H1 (cell line): Measurements from ENCODE around the gene GLOD4. TPM values are rescaled to one million over a fixed set of nuclear protein-coding genes. Genes with fewer than 3 reads are reported as not detected.

Experiments
- CTCF ChIA-PET: fragments of 300-600 bp; sonication (Branson Sonifier 250); formaldehyde crosslinking; loops from one replicate; lab custom pipeline; 2021; ENCODE audit not compliant: partially characterized antibody; lab: Charles Lee
- POLR2A ChIA-PET: fragments of 300-600 bp; sonication (Branson Sonifier 250); formaldehyde crosslinking; loops from one replicate; lab custom pipeline; 2021; ENCODE audit warnings: inconsistent platforms; ENCODE audit not compliant: partially characterized antibody; lab: Charles Lee
- DNase-seq, 2 experiments: peaks; one replicate each; pipeline versions ENCODE4 v3.0.0 to v3.0.0-alpha.2; 2010 to 2022; ENCODE audit warnings: low spot score in 2 of 2, low read depth in 1 of 2, mixed read lengths in 1 of 2
- FAIRE-seq: peaks from 2 replicates; lab custom pipeline; 2011; peaks lifted over from hg19 to GRCh38; lab: Jason Lieb, UNC
- H2AFZ ChIP-seq: 2 replicates; pipeline ENCODE4 v1.8.1; 2012; ENCODE audit warnings: low read length, inconsistent platforms
- H2AK5ac ChIP-seq: 2 replicates; pipeline ENCODE4 v1.6.1; 2013; ENCODE audit warnings: low read depth, low read length
- H2BK120ac ChIP-seq: replicated peaks from 2 replicates; pipeline ENCODE3; 2013; ENCODE audit warnings: low read depth, low read length, inconsistent platforms
- H2BK12ac ChIP-seq: 2 replicates; pipeline ENCODE4 v1.6.1; 2013; ENCODE audit warnings: low read depth, low read length
- H2BK15ac ChIP-seq: 2 replicates; pipeline ENCODE4 v1.6.1; 2013; ENCODE audit warnings: low read length
- H2BK20ac ChIP-seq: 2 replicates; pipeline ENCODE4 v1.6.1; 2013; ENCODE audit warnings: low read length
- H2BK5ac ChIP-seq: 2 replicates; pipeline ENCODE4 v1.6.1; 2013; ENCODE audit warnings: low read depth, low read length
- H3K14ac ChIP-seq: 2 replicates; pipeline ENCODE4 v1.6.1; 2013; ENCODE audit warnings: inconsistent platforms; ENCODE audit not compliant: insufficient read length
- H3K18ac ChIP-seq: 2 replicates; pipeline ENCODE4 v1.6.1; 2013; ENCODE audit warnings: low read length; ENCODE audit errors: extremely low read depth
- H3K23ac ChIP-seq: 2 replicates; pipeline ENCODE4 v1.6.1; 2013; ENCODE audit warnings: inconsistent platforms; ENCODE audit not compliant: insufficient read length
- H3K23me2 ChIP-seq: 2 replicates; pipeline ENCODE4 v1.6.1; 2013; ENCODE audit warnings: low read depth, low read length
- H3K27ac ChIP-seq: 2 replicates; pipeline ENCODE4 v1.6.1; 2011; ENCODE audit warnings: low read depth, low read length, inconsistent platforms
- H3K27me3 ChIP-seq, 4 experiments: replicated peaks in 1 of 4; 1 replicate in 1 of 4; 2 replicates in 3 of 4; pipeline versions ENCODE4 v1.6.1 to v1.8.1; 2011 to 2013; ENCODE audit warnings: low read length in 3 of 4, mild to moderate bottlenecking in 3 of 4, inconsistent platforms in 2 of 4, mixed read lengths in 2 of 4, moderate library complexity in 1 of 4; ENCODE audit not compliant: control insufficient read depth in 3 of 4, insufficient read depth in 3 of 4; ENCODE audit errors: extremely low read depth in 1 of 4
- H3K36me3 ChIP-seq, 4 experiments: 2 replicates each; pipeline versions ENCODE4 v1.6.1 to v1.8.1; 2011 to 2013; ENCODE audit warnings: mild to moderate bottlenecking in 4 of 4, low read length in 3 of 4, moderate library complexity in 2 of 4, control low read depth in 1 of 4, inconsistent platforms in 1 of 4; ENCODE audit not compliant: insufficient read depth in 4 of 4, control insufficient read depth in 2 of 4
- H3K4ac ChIP-seq: replicated peaks from 2 replicates; pipeline ENCODE3; 2013; ENCODE audit warnings: low read length, low read depth, mixed read lengths, inconsistent platforms; ENCODE audit not compliant: insufficient read length
- H3K4me1 ChIP-seq, 4 experiments: replicated peaks in 1 of 4; 1 replicate in 1 of 4; 2 replicates in 3 of 4; pipeline versions ENCODE4 v1.6.1 to v1.8.1; 2011 to 2013; ENCODE audit warnings: low read length in 3 of 4, inconsistent platforms in 2 of 4, mixed read lengths in 1 of 4; ENCODE audit not compliant: insufficient read depth in 4 of 4, control insufficient read depth in 3 of 4
- H3K4me2 ChIP-seq, 2 experiments: 2 replicates each; pipeline versions ENCODE4 v1.6.1 to v1.8.1; 2011 to 2013; ENCODE audit warnings: low read depth in 2 of 2, low read length in 2 of 2, control low read depth in 1 of 2, inconsistent platforms in 1 of 2, mild to moderate bottlenecking in 1 of 2; ENCODE audit not compliant: insufficient read depth in 1 of 2
- H3K4me3 ChIP-seq, 4 experiments: fragments of 200-600, 300-600 bp in 1 of 4; sonication (generic), shearing (Covaris generic), sonication (Bioruptor Twin) in 1 of 4; 2 replicates each; pipeline versions ENCODE4 v1.5.1 to v1.8.1; 2011 to 2016; ENCODE audit warnings: low read length in 4 of 4, low read depth in 3 of 4, control low read depth in 2 of 4, inconsistent platforms in 2 of 4, mild to moderate bottlenecking in 2 of 4, mixed read lengths in 1 of 4, moderate library complexity in 1 of 4; ENCODE audit not compliant: insufficient read depth in 2 of 4; ENCODE audit errors: extremely low read depth in 1 of 4
- H3K56ac ChIP-seq: replicated peaks from 2 replicates; pipeline ENCODE3; 2013; ENCODE audit warnings: low read depth, mild to moderate bottlenecking, mixed read lengths, low read length, inconsistent platforms; ENCODE audit not compliant: insufficient read length
- H3K79me1 ChIP-seq: 2 replicates; pipeline ENCODE4 v1.6.1; 2013; ENCODE audit warnings: low read depth, low read length, control low read depth
- H3K79me2 ChIP-seq, 2 experiments: 2 replicates each; pipeline versions ENCODE4 v1.6.1 to v1.8.1; 2012 to 2013; ENCODE audit warnings: low read length in 2 of 2, mild to moderate bottlenecking in 2 of 2, inconsistent platforms in 1 of 2; ENCODE audit not compliant: insufficient read depth in 2 of 2, control insufficient read depth in 1 of 2
- H3K9ac ChIP-seq, 4 experiments: replicated peaks in 1 of 4; 1 replicate in 1 of 4; 2 replicates in 3 of 4; pipeline versions ENCODE4 v1.6.1 to v1.8.1; 2011 to 2013; ENCODE audit warnings: low read depth in 3 of 4, low read length in 3 of 4, control low read depth in 2 of 4, mild to moderate bottlenecking in 2 of 4, moderate library complexity in 2 of 4, inconsistent platforms in 1 of 4; ENCODE audit errors: extremely low read depth in 1 of 4
- H3K9me3 ChIP-seq, 2 experiments: 2 replicates each; pipeline versions ENCODE4 v1.6.1 to v1.8.1; 2012 to 2013; ENCODE audit warnings: mild to moderate bottlenecking in 2 of 2, moderate library complexity in 2 of 2, control low read depth in 1 of 2, inconsistent platforms in 1 of 2, low read depth in 1 of 2, low read length in 1 of 2, mixed read lengths in 1 of 2; ENCODE audit not compliant: insufficient read depth in 2 of 2
- H4K20me1 ChIP-seq, 2 experiments: replicated peaks in 1 of 2; 2 replicates each; pipeline versions ENCODE3 to v1.8.1; 2011 to 2013; ENCODE audit warnings: inconsistent platforms in 2 of 2, low read length in 2 of 2, mild to moderate bottlenecking in 1 of 2; ENCODE audit not compliant: insufficient read depth in 2 of 2, control insufficient read depth in 1 of 2
- H4K5ac ChIP-seq: 2 replicates; pipeline ENCODE4 v1.6.1; 2013; ENCODE audit warnings: low read length, low read depth, mixed read lengths, inconsistent platforms; ENCODE audit not compliant: insufficient read length
- H4K8ac ChIP-seq: 2 replicates; pipeline ENCODE4 v1.8.0; 2013; ENCODE audit warnings: mild to moderate bottlenecking, moderate library complexity, low read length, inconsistent platforms; ENCODE audit not compliant: insufficient read depth; ENCODE audit errors: extremely low read depth
- H4K91ac ChIP-seq: replicated peaks from 2 replicates; pipeline ENCODE3; 2013; ENCODE audit warnings: low read length, mixed read lengths, inconsistent platforms; ENCODE audit not compliant: insufficient read length
- CREB1 ChIP-seq: IDR thresholded peaks from 2 replicates; pipeline ENCODE4 v1.6.1; 2012; ENCODE audit warnings: inconsistent platforms
- EP300 ChIP-seq, 2 experiments: IDR thresholded peaks; 1 replicate in 1 of 2; 2 replicates in 1 of 2; pipeline ENCODE4 v1.6.1; 2011 to 2012; ENCODE audit warnings: low read depth in 2 of 2, low read length in 2 of 2, mild to moderate bottlenecking in 2 of 2, borderline replicate concordance in 1 of 2, inconsistent platforms in 1 of 2, moderate library complexity in 1 of 2
- FOSL1 ChIP-seq: IDR thresholded peaks from 2 replicates; pipeline ENCODE4 v1.6.1; 2011; ENCODE audit warnings: mild to moderate bottlenecking, low read depth, low read length, moderate library complexity; ENCODE audit not compliant: insufficient read depth
- HDAC2 ChIP-seq, 2 experiments: fragments of 300-600 bp in 1 of 2; sonication (generic) in 1 of 2; IDR thresholded peaks; 2 replicates each; pipeline ENCODE4 v1.6.1; 2011 to 2012; ENCODE audit warnings: low read depth in 2 of 2, low read length in 2 of 2, mild to moderate bottlenecking in 2 of 2, moderate library complexity in 2 of 2, borderline replicate concordance in 1 of 2, inconsistent platforms in 1 of 2
- JUND ChIP-seq: IDR thresholded peaks from 2 replicates; pipeline ENCODE4 v1.6.1; 2011; ENCODE audit warnings: mild to moderate bottlenecking, improper control_type of control experiment, low read length
- KDM1A ChIP-seq: fragments of 200-600, 300-600 bp; sonication (generic); IDR thresholded peaks from 2 replicates; pipeline ENCODE4 v1.7.1; 2016; ENCODE audit warnings: mild to moderate bottlenecking, low read length, borderline replicate concordance
- KDM5A ChIP-seq: fragments of 200-600 bp; IDR thresholded peaks from 2 replicates; pipeline ENCODE4 v1.7.1; 2012; ENCODE audit warnings: mild to moderate bottlenecking, low read length, inconsistent platforms, mixed read lengths
- SP2 ChIP-seq: IDR thresholded peaks from 2 replicates; pipeline ENCODE4 v1.6.1; 2012; ENCODE audit warnings: mild to moderate bottlenecking, low read length, inconsistent platforms
- TAF1 ChIP-seq: IDR thresholded peaks from 2 replicates; pipeline ENCODE4 v1.6.1; 2011; ENCODE audit warnings: mild to moderate bottlenecking, low read depth, low read length
- TBP ChIP-seq: IDR thresholded peaks from 2 replicates; pipeline ENCODE4 v1.6.1; 2011; ENCODE audit warnings: low read depth, low read length, improper control_type of control experiment
- YY1 ChIP-seq: IDR thresholded peaks from 2 replicates; pipeline ENCODE4 v1.6.1; 2011; ENCODE audit warnings: low read depth, mild to moderate bottlenecking, low read length
- WGBS, 2 experiments: shearing (Covaris generic) in 1 of 2; methylation state at CpG; one replicate each; pipeline versions ENCODE4 v1.1.6 to v1.1.7; 2013 to 2015; ENCODE audit warnings: low lambda C conversion rate in 2 of 2, mixed read lengths in 2 of 2, inconsistent platforms in 1 of 2, low coverage in 1 of 2, missing lambda C conversion rate in 1 of 2; ENCODE audit not compliant: insufficient replicate concordance in 2 of 2, insufficient coverage in 1 of 2, insufficient read length in 1 of 2; ENCODE audit errors: extremely low coverage in 1 of 2, missing lambda C conversion rate in 1 of 2; 5-methylcytosine and 5-hydroxymethylcytosine counted together
- polyA plus RNA-seq, 7 experiments: library from polyadenylated mRNA; depleted of rRNA in 3 of 7; stranded (reverse) in 5 of 7; unstranded in 2 of 7; fragments of >200 nt in 5 of 7; fragments of 200-250 nt in 2 of 7; gene quantifications; 1 replicate in 5 of 7; 2 replicates in 1 of 7; 4 replicates in 1 of 7; pipeline versions ENCODE4 v1.2.1 to v1.2.3, GENCODE V29; 2011 to 2013; ENCODE audit warnings: missing spikeins in 2 of 7, mixed read lengths in 2 of 7
- total RNA-seq: library from RNA; stranded (reverse); fragmentation: NEBNext Ultra II Directional; extraction: Animal tissue kit (Norgen Biotek cat#: 25700); gene quantifications from 2 replicates; pipeline ENCODE4 v1.2.1, GENCODE V29; 2021
- TF ChIP-seq, protein P1 (sequence below): IDR thresholded peaks from 2 replicates; pipeline ENCODE4 v1.6.1; 2012; ENCODE audit warnings: inconsistent platforms
- TF ChIP-seq, protein P2 (sequence below): IDR thresholded peaks from 2 replicates; pipeline ENCODE4 v1.6.1; 2011; ENCODE audit warnings: low read length, improper control_type of control experiment

GLOD4 gene
- total and polyA plus RNA-seq, 2 of the 8 experiments (the other 6 are each of a cell fraction or from before 2014, with no cell fraction given): 36.8 to 81.3 TPM

DNA sequence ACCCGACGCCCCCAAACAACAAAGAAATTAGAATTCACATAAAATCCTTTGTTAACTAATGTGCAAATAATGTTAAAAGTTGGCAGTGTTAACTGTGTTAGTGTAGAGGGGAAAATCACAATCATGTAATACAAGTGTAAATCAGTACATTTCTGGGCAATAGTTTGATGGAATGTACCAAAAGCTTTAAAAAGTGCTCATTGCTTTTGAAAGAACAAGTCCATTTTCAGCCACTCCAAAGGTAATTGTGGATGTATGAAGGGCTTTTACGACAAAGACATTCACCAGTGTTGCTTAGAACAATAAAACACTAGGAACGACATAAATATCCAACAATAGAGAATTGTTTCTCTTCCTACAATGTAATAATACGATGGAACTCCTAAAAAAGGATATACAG, 9.1 kb downstream of the GLOD4 start:
- Histone ChIP-seq H3K4ac (no peak overlapping the region), H3K9ac (no peak overlapping the region), H2BK20ac (no peak overlapping the region), H4K5ac (no peak overlapping the region), H3K79me2 (no peaks in the 10 kb centered on the region), H2AFZ (no peak overlapping the region), H3K9me3 (no peaks in the 10 kb centered on the region), H3K23ac (no peak overlapping the region), H4K91ac (no peak overlapping the region), H3K4me2 (no peak overlapping the region), H2BK15ac (no peak overlapping the region), H2BK5ac (no peak overlapping the region), H4K8ac (no peak overlapping the region), H4K20me1 (no peaks in the 10 kb centered on the region), H3K56ac (no peak overlapping the region), H2BK120ac (no peak overlapping the region), H3K36me3 (peaks cover 47 to 73% (median 66%) of the 10 kb centered on the region in 4 experiments), H3K4me3 (no peak overlapping the region), H3K23me2 (no peaks in the 10 kb centered on the region), H2BK12ac (no peak overlapping the region), H3K14ac (no peak overlapping the region), H2AK5ac (no peak overlapping the region), H3K18ac (no peak overlapping the region), H3K27ac (no peak overlapping the region), H3K4me1 (no peaks in the 10 kb centered on the region), H3K27me3 (no peaks in the 10 kb centered on the region), H3K79me1 (no peaks in the 10 kb centered on the region)
- ChIA-PET POLR2A (interaction anchor here (1.0 kb wide), 1 partner anchor 240 kb away, joined by 3 read pairs; no protein-coding TSS in a partner anchor), CTCF (interaction anchor here (1.8 kb wide), 1 partner anchor 208 kb away, joined by 3 read pairs; no protein-coding TSS in a partner anchor)
- 99% methylated on average over 5 of the region's 5 CpGs; no CpG with 5 or more reads in 1 of the 2 experiments for WGBS, 2 experiments
- FAIRE-seq: no peak
- no peak for DNase-seq
- TF ChIP-seq, protein P1, sequence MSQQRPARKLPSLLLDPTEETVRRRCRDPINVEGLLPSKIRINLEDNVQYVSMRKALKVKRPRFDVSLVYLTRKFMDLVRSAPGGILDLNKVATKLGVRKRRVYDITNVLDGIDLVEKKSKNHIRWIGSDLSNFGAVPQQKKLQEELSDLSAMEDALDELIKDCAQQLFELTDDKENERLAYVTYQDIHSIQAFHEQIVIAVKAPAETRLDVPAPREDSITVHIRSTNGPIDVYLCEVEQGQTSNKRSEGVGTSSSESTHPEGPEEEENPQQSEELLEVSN: no peak
- no peak for TF ChIP-seq TAF1
- TF ChIP-seq YY1: no peak
- TF ChIP-seq KDM1A: no peak
- TF ChIP-seq EP300 (IDR thresholded peaks at IDR 0.05; ENCODE audit: borderline replicate concordance in 1 of 2, low read depth in 2 of 2, low read length in 2 of 2): no peak
- TF ChIP-seq JUND: no peak
- TF ChIP-seq TBP: no peak
- no peak for TF ChIP-seq HDAC2 (IDR thresholded peaks at IDR 0.05; ENCODE audit: borderline replicate concordance in 1 of 2, low read depth in 2 of 2, low read length in 2 of 2)
- TF ChIP-seq CREB1: no peak
- TF ChIP-seq FOSL1: no peak
- TF ChIP-seq KDM5A: no peak
- TF ChIP-seq, protein P2, sequence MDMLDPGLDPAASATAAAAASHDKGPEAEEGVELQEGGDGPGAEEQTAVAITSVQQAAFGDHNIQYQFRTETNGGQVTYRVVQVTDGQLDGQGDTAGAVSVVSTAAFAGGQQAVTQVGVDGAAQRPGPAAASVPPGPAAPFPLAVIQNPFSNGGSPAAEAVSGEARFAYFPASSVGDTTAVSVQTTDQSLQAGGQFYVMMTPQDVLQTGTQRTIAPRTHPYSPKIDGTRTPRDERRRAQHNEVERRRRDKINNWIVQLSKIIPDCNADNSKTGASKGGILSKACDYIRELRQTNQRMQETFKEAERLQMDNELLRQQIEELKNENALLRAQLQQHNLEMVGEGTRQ: no peak
- TF ChIP-seq SP2: no peak
